Spleen (tissue), 11 donors: ENCODE data around the gene MAP3K14. TPM values are rescaled to one million over a fixed set of nuclear protein-coding genes. Genes with fewer than 3 reads are reported as not detected.

Source experiments
- DNase-seq: peaks from one replicate; pipeline ENCODE4 v3.0.0-alpha.2; 2020
- H3K27ac ChIP-seq, 8 donors: fragments of 200-600 bp; sonication (generic) in 7 of 8; 1 replicate in 4 of 8; 2 replicates in 4 of 8; pipeline versions ENCODE4 v1.5.0 to v1.8.0; 2016 to 2021; ENCODE audit warnings: inconsistent platforms in 4 of 8, mild to moderate bottlenecking in 4 of 8, moderate library complexity in 1 of 8
- H3K27me3 ChIP-seq, 7 donors: fragments of 200-600 bp; sonication (generic) in 6 of 7; replicated peaks in 1 of 7; 1 replicate in 4 of 7; 2 replicates in 3 of 7; pipeline versions ENCODE4 v1.5.0 to v1.8.0; 2016 to 2021; ENCODE audit warnings: inconsistent platforms in 3 of 7, mild to moderate bottlenecking in 1 of 7
- H3K36me3 ChIP-seq, 6 donors: fragments of 200-600 bp; sonication (generic) in 5 of 6; 1 replicate in 4 of 6; 2 replicates in 2 of 6; pipeline versions ENCODE4 v1.5.0 to v1.8.0; 2016 to 2021; ENCODE audit warnings: inconsistent platforms in 2 of 6
- H3K4me1 ChIP-seq, 6 donors: fragments of 200-600 bp; sonication (generic) in 5 of 6; 1 replicate in 3 of 6; 2 replicates in 3 of 6; pipeline versions ENCODE4 v1.5.0 to v1.8.0; 2016 to 2021; ENCODE audit warnings: inconsistent platforms in 3 of 6
- H3K4me3 ChIP-seq, 8 donors: fragments of 200-600 bp; sonication (generic) in 7 of 8; 1 replicate in 4 of 8; 2 replicates in 4 of 8; pipeline versions ENCODE4 v1.5.0 to v1.8.0; 2016 to 2021; ENCODE audit warnings: inconsistent platforms in 4 of 8, mild to moderate bottlenecking in 4 of 8, moderate library complexity in 2 of 8
- H3K9me3 ChIP-seq, 8 donors: fragments of 200-600 bp; sonication (generic) in 7 of 8; 1 replicate in 4 of 8; 2 replicates in 4 of 8; pipeline versions ENCODE4 v1.5.0 to v1.8.0; 2016 to 2021; ENCODE audit warnings: inconsistent platforms in 4 of 8
- POLR2A ChIP-seq, 3 donors: fragments of 450-650 bp; IDR thresholded peaks; one replicate each; pipeline ENCODE4 v1.5.1; 2017; ENCODE audit warnings: antibody characterized with exemption in 3 of 3, mild to moderate bottlenecking in 1 of 3
- POLR2AphosphoS5 ChIP-seq, 3 donors: sonication (generic); formaldehyde crosslinking; IDR thresholded peaks; one replicate each; pipeline ENCODE4 v1.5.1; 2017; ENCODE audit warnings: antibody characterized with exemption in 3 of 3
- WGBS, 5 donors: extraction: QIAGEN DNeasy Blood & Tissue Kit in 3 of 5; methylation state at CpG; one replicate each; pipeline versions ENCODE4 v1.1.5 to v1.1.7; 2013 to 2018; 5-methylcytosine and 5-hydroxymethylcytosine counted together
- intact Hi-C: fragments of 100-400 bp; cut with DNase I; formaldehyde crosslinking; loops from one replicate; pipeline ENCODE4 v1.15.0; 2023; ENCODE audit warnings: low total_unique reads
- polyA plus RNA-seq, 3 donors: library from polyadenylated mRNA; stranded (reverse); fragments of 200-250 nt; gene quantifications; one replicate each; pipeline ENCODE4 v1.2.1, GENCODE V29; 2013
- total RNA-seq, 7 donors: library from RNA; depleted of rRNA in 3 of 7; stranded (reverse); fragments of >200 nt in 3 of 7; fragmentation: NEBNext Ultra II Directional in 4 of 7; extraction: Animal tissue kit (Norgen Biotek cat#: 25700) in 4 of 7; gene quantifications; one replicate each; pipeline versions ENCODE4 v1.1.0 to v1.2.1, GENCODE V29; 2016 to 2021
- TF ChIP-seq, protein P1 (sequence below), 11 experiments: fragments of 200-600 bp in 7 of 11; fragments of 450-650 bp in 4 of 11; sonication (generic) in 4 of 11; IDR thresholded peaks in 8 of 11; conservative IDR thresholded peaks in 3 of 11; 1 replicate in 7 of 11; 2 replicates in 4 of 11; pipeline versions ENCODE4 v1.4.0 to v1.8.0; 2016 to 2021; ENCODE audit warnings: antibody characterized with exemption in 11 of 11, inconsistent platforms in 4 of 11, mild to moderate bottlenecking in 1 of 11
- donor health status: healthy with polysubstance abuse.
- donor health status: DM: no; HTN: no; CAD: no; lungs with moderate emphysema.
- donor health status: DM: no; HTN: no; CAD: no.
- donor health status: Bipolar disorder and iron deficiency.
- donor health status: healthy.
- donor health status: DM: no; HTN: no; CAD: no.
- donor health status: DM: yes; HTN: yes; CAD: no.

The MAP3K14 gene
- total and polyA plus RNA-seq, 10 donors, result 17.3 to 36.3 (median 28.0) TPM

DNA sequence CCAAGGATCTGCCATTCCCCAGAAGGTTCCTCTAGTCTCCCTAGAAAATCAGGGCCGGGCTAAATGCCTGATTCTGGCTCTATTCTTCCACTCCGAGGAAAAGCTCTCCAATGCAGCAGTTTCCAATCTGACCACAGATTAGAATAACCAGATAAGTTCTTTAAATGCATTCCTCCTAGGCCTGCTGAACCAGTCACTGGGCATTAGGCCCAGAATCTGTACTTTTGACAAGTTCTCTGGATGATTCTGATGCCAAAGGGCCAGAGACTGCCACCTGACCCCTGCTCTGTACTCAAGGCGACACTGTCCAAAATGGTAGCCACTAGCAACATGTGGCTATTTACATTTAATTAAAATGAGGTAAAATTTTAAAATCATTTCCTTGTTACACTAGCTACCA, 22.3 kb downstream of the MAP3K14 start:
- H3K36me3 ChIP-seq, result peaks cover 0 to 21% (median 12%) of the 10 kb centered on the region in 6 donors
- no peak overlapping the region for H3K4me3 ChIP-seq
- peaks cover 63 to 100% (median 94%) of the 10 kb centered on the region in 6 donors for H3K4me1 ChIP-seq
- intact Hi-C loops, result no loop called here
- no peaks in the 10 kb centered on the region for H3K27me3 ChIP-seq
- TF ChIP-seq POLR2A (IDR thresholded peaks at IDR 0.05) (no peak), POLR2AphosphoS5 (IDR thresholded peaks at IDR 0.05) (peak in 1 of 3 donors; percentile 15)
- TF ChIP-seq, protein P1, sequence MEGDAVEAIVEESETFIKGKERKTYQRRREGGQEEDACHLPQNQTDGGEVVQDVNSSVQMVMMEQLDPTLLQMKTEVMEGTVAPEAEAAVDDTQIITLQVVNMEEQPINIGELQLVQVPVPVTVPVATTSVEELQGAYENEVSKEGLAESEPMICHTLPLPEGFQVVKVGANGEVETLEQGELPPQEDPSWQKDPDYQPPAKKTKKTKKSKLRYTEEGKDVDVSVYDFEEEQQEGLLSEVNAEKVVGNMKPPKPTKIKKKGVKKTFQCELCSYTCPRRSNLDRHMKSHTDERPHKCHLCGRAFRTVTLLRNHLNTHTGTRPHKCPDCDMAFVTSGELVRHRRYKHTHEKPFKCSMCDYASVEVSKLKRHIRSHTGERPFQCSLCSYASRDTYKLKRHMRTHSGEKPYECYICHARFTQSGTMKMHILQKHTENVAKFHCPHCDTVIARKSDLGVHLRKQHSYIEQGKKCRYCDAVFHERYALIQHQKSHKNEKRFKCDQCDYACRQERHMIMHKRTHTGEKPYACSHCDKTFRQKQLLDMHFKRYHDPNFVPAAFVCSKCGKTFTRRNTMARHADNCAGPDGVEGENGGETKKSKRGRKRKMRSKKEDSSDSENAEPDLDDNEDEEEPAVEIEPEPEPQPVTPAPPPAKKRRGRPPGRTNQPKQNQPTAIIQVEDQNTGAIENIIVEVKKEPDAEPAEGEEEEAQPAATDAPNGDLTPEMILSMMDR (IDR thresholded peaks at IDR 0.05 in 8 of 11, conservative IDR thresholded peaks at IDR 0.05 in 3 of 11), result no peak
- H3K9me3 ChIP-seq, result no peaks in the 10 kb centered on the region
- peak overlapping the region in 5 of 8 donors; percentile 57 to 80 (median 66) for H3K27ac ChIP-seq
- 76 to 87% (median 80%) methylated on average over 3 of the region's 3 CpGs for WGBS, 5 donors
- no peak for DNase-seq

DNA sequence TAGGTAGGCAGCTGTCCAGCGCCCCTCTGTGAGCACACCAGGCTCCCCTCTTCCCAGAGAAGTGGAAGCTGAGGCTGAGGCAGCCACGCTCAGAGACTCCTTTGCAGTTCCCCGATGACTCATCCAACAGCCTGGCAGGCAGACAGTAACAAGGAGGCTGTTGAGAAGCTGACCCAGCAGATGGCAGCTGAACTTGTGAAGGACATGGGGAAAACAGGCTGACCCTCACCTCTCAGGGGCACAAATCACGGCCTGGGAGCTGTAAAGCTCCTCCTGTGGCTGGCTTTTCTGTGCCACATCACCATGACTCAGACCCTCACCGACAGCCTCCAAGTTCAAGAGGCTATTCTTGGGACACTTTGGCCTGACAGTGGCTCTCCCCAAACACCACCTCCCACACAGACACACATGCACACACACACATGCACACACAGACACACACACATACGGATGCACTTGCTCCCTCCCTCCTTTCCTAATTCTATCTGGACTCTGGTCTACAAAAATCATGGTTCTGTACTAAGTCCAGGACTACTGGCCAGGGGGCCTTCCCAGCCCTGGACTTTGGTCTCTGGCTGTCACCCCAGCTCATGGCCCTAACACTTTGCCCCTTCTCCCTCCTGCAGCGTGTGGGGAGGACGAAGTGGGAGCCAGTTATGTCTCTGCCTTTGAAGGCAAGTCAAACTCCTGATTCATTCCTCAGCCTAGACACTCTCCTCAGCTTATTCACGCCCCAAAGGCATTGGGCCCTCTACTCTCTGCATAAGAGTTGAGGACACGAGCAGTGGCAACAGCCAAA, 23.2 kb downstream of the MAP3K14 start:
- intact Hi-C loops, result no loop called here
- TF ChIP-seq POLR2A (IDR thresholded peaks at IDR 0.05), result no peak
- TF ChIP-seq POLR2AphosphoS5 (IDR thresholded peaks at IDR 0.05), result peak; percentile 44 to 76 (median 70)
- Histone ChIP-seq H3K27me3 (no peaks in the 10 kb centered on the region), H3K9me3 (no peaks in the 10 kb centered on the region), H3K4me3 (no peak overlapping the region), H3K27ac (peak overlapping the region in 6 of 8 donors; percentile 20 to 80 (median 63)), H3K4me1 (peaks cover 60 to 94% (median 86%) of the 10 kb centered on the region in 6 donors), H3K36me3 (peaks cover 0 to 27% (median 19%) of the 10 kb centered on the region in 6 donors)
- peak; percentile 82 for DNase-seq
- WGBS, 5 donors, result 49 to 63% (median 56%) methylated on average over 10 of the region's 10 CpGs

DNA sequence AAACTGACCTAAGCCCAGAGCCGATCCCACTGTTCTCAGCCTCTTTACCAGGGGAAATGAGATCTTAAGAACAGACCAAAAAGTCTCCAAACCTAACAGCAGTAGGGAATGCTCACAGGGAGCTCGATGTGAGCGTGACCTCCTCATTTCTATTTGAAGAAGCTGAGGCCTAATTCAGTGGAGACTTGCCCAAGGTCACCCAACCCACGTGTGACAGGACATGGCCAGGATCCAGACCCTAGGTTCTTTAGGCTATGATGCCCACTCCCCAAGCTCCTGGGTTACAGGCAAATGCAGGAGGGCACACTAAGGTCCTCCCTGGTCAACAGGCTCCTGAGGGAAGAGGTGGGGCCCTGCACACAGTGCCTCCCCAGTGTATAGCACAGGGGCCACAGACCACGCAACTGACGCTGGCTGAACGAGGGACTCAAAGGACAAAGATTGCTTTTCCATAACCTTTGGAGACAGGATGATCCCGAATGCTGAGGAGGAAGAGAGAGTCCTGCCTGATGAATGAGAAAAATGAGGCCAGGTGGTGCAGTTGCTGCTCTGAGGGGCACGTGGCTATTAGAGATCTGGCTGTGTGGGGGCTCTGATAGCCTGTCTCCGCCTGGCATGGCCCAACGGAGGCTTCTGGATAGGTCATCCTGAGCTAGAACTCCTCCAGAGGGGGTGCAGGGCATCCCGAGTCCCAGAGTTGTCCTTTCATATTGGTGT, 24.0 kb downstream of the MAP3K14 start:
- H3K27ac ChIP-seq, result peak overlapping the region in 6 of 8 donors; percentile 20 to 80 (median 63)
- intact Hi-C loops, result no loop called here
- TF ChIP-seq POLR2AphosphoS5 (IDR thresholded peaks at IDR 0.05), result no peak
- TF ChIP-seq POLR2A (IDR thresholded peaks at IDR 0.05), result no peak
- TF ChIP-seq, protein P1 (IDR thresholded peaks at IDR 0.05 in 8 of 11, conservative IDR thresholded peaks at IDR 0.05 in 3 of 11), result no peak
- no peaks in the 10 kb centered on the region for H3K9me3 ChIP-seq
- peaks cover 60 to 89% (median 80%) of the 10 kb centered on the region in 6 donors for H3K4me1 ChIP-seq
- H3K27me3 ChIP-seq, result no peaks in the 10 kb centered on the region
- H3K36me3 ChIP-seq, result peaks cover 0 to 34% (median 26%) of the 10 kb centered on the region in 6 donors
- H3K4me3 ChIP-seq, result no peak overlapping the region
- WGBS, 5 donors, result 69 to 88% (median 76%) methylated on average over 9 to 12 of the region's 12 CpGs
- no peak for DNase-seq

DNA sequence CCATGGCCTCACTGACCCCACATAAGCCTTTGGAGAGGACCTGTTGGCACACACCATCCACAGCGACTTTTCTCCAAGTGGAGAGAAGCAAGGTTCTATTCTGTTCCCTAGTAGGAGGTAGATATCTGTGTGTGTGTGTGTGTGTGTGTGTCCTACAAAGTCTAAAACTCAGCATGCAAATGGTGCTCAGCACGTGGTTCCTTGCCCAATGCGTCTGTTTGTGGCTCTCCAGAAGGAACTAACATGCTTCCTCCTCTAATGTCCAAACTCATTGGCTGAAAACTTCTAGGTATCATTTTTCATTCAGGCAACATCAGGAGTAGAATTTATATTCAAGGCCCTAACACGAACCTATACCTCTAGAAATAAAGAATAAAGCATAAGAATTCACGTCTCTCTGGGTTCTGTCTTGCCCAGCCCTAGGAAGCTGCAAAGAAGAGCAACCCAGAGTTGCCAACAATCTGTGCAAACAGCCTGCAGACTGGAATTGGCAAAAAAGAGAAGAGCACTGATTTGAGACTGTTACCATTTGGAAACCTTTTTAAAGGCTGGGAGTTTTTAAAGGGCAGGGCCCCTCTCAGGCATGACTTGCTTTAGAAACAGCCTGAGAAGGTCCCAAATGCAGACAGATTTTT, 25.5 kb downstream of the MAP3K14 start:
- DNase-seq, result no peak
- peaks cover 0 to 50% (median 41%) of the 10 kb centered on the region in 6 donors for H3K36me3 ChIP-seq
- intact Hi-C loops, result no loop called here

More for the DNA sequence above, 25.5 kb downstream of the MAP3K14 start:
- H3K27ac ChIP-seq, result peak overlapping the region in 5 of 8 donors; percentile 55 to 80 (median 66)
- no peaks in the 10 kb centered on the region for H3K9me3 ChIP-seq
- peak overlapping the region in 1 of 8 donors; percentile 23 for H3K4me3 ChIP-seq
- H3K27me3 ChIP-seq, result no peaks in the 10 kb centered on the region
- peaks cover 51 to 75% (median 65%) of the 10 kb centered on the region in 6 donors for H3K4me1 ChIP-seq
- TF ChIP-seq, protein P1 (IDR thresholded peaks at IDR 0.05 in 8 of 11, conservative IDR thresholded peaks at IDR 0.05 in 3 of 11), result no peak
- no peak for TF ChIP-seq POLR2AphosphoS5 (IDR thresholded peaks at IDR 0.05)
- TF ChIP-seq POLR2A (IDR thresholded peaks at IDR 0.05), result no peak
- WGBS, 5 donors, result 45 to 60% (median 49%) methylated on average over 5 of the region's 5 CpGs
